Hepatocyte (in vitro differentiated cells): Measurements from ENCODE around the gene EGR2. TPM values are rescaled to one million over a fixed set of nuclear protein-coding genes. Genes with fewer than 3 reads are reported as not detected.

Experiments
- DNase-seq: peaks from one replicate; pipeline ENCODE4 v3.0.0-alpha.2; 2016; ENCODE audit warnings: low spot score
- H2AFZ ChIP-seq: fragments of 200-600 bp; sonication (generic); 2 replicates; pipeline ENCODE4 v1.6.0; 2016; ENCODE audit warnings: antibody characterized with exemption, mild to moderate bottlenecking
- H3K27ac ChIP-seq: fragments of 200-600 bp; sonication (generic); 2 replicates; pipeline ENCODE4 v1.5.1; 2016; ENCODE audit warnings: mild to moderate bottlenecking
- H3K27me3 ChIP-seq: fragments of 200-600 bp; sonication (generic); 2 replicates; pipeline ENCODE4 v1.6.1; 2016
- H3K36me3 ChIP-seq: fragments of 200-600 bp; sonication (generic); replicated peaks from 2 replicates; pipeline ENCODE4 v1.5.1; 2016; ENCODE audit warnings: low read depth; ENCODE audit not compliant: insufficient read depth
- H3K4me1 ChIP-seq: fragments of 200-600 bp; sonication (generic); 2 replicates; pipeline ENCODE4 v1.5.1; 2016; ENCODE audit warnings: mild to moderate bottlenecking, moderate library complexity; ENCODE audit not compliant: insufficient read depth
- H3K4me2 ChIP-seq: fragments of 200-600 bp; sonication (generic); 2 replicates; pipeline ENCODE4 v1.6.0; 2016
- H3K4me3 ChIP-seq: fragments of 200-600 bp; sonication (generic); 2 replicates; pipeline ENCODE4 v1.5.1; 2016; ENCODE audit warnings: mild to moderate bottlenecking
- H3K79me2 ChIP-seq: fragments of 200-600 bp; sonication (generic); 2 replicates; pipeline ENCODE4 v1.6.0; 2017; ENCODE audit warnings: mild to moderate bottlenecking
- H3K9me2 ChIP-seq: fragments of 200-600 bp; sonication (generic); replicated peaks from 2 replicates; pipeline ENCODE4 v1.6.0; 2017; ENCODE audit warnings: mild to moderate bottlenecking; ENCODE audit not compliant: insufficient read depth
- H3K9me3 ChIP-seq: fragments of 200-600 bp; sonication (generic); 2 replicates; pipeline ENCODE4 v1.5.1; 2016; ENCODE audit warnings: low read depth, mild to moderate bottlenecking
- H4K20me1 ChIP-seq: fragments of 200-600 bp; sonication (generic); 2 replicates; pipeline ENCODE4 v1.6.0; 2016; ENCODE audit warnings: mild to moderate bottlenecking; ENCODE audit not compliant: insufficient read depth, poor library complexity, severe bottlenecking
- CTCF ChIP-seq: fragments of 200-600 bp; sonication (generic); IDR thresholded peaks from 2 replicates; pipeline ENCODE4 v1.5.1; 2016; ENCODE audit warnings: antibody characterized with exemption, mild to moderate bottlenecking; ENCODE audit not compliant: poor library complexity
- EZH2 ChIP-seq: fragments of 200-600 bp; sonication (generic); IDR thresholded peaks from 2 replicates; pipeline ENCODE4 v1.6.1; 2016; ENCODE audit warnings: antibody characterized with exemption, mild to moderate bottlenecking, borderline replicate concordance
- EZH2phosphoT487 ChIP-seq: fragments of 200-600 bp; sonication (generic); IDR thresholded peaks from one replicate; pipeline ENCODE4 v1.6.1; 2018; ENCODE audit warnings: antibody characterized with exemption, mild to moderate bottlenecking, low read depth, moderate library complexity; ENCODE audit not compliant: unreplicated experiment, severe bottlenecking
- WGBS: methylation state at CpG from one replicate; pipeline ENCODE4 v1.1.6; 2016; ENCODE audit warnings: low lambda C conversion rate; ENCODE audit errors: missing lambda C conversion rate; 5-methylcytosine and 5-hydroxymethylcytosine counted together
- polyA plus RNA-seq: library from polyadenylated mRNA; unstranded; fragments of >200 nt; fragmentation: Nextera tagmentation; extraction: Ambion mirVana; gene quantifications from 2 replicates; pipeline ENCODE4 v1.2.1, GENCODE V29; 2016
- total RNA-seq: library from RNA; depleted of rRNA; stranded (reverse); fragments of >200 nt; gene quantifications from 2 replicates; pipeline ENCODE4 v1.2.3, GENCODE V29; 2014

The EGR2 gene
- total RNA-seq = 7.8 and 11.5 TPM in 2 replicates
- 10.4 and 16.1 TPM in 2 replicates for polyA plus RNA-seq

GRCh38 chr10:62816331-62817120 is at the start of gene EGR2:
TSS of gene EGR2 (minus strand) at chr10:62816366. CDS start at chr10:62816029, 337 bp downstream.
- peak within 1 kb of the TSS; percentile 84 for H3K4me2 ChIP-seq
- H3K9me2 ChIP-seq = no peaks in the 10 kb centered on the region
- H2AFZ ChIP-seq = peak within 1 kb of the TSS; percentile 87
- under 1% methylated on average over 53 of the region's 53 CpGs for WGBS
- peak within 1 kb of the TSS; percentile 90 for H3K27ac ChIP-seq
- H3K79me2 ChIP-seq = no peaks in the 10 kb centered on the region
- TF ChIP-seq EZH2 (no peak), EZH2phosphoT487 (no peak), CTCF (no peak)
- H3K4me1 ChIP-seq = peaks cover 28% of the 10 kb centered on the region
- H3K27me3 ChIP-seq = peaks cover 70% of the 10 kb centered on the region
- H4K20me1 ChIP-seq = no peaks in the 10 kb centered on the region
- peak; percentile 96 for DNase-seq
- H3K4me3 ChIP-seq = peak within 1 kb of the TSS; percentile 60
- no peaks in the 10 kb centered on the region for H3K9me3 ChIP-seq
- H3K36me3 ChIP-seq = no peaks in the 10 kb centered on the region

DNA sequence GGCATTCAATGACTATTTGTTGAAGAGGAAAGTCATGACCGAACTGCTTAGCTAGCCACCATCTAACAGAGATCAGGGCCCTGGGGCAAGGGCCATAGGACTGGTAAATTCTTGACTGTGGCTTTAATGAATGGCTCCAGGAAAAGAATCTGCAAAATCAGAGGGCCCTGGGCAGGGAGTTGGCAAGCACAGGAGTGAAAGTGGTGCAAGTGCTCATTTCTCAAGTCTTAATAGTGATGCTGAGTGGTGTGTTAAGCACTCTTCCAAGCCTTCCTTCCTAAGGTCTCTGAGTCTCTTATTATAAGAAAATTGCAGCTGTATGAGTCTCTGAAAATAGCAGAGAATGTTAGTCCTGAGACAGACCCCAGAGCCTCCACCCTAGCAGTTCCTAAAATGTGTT is 46.3 kb upstream of the EGR2 start:
- Histone ChIP-seq H3K4me2 (no peak overlapping the region), H3K27me3 (peaks cover 4% of the 10 kb centered on the region), H3K36me3 (no peaks in the 10 kb centered on the region), H3K27ac (no peak overlapping the region), H2AFZ (no peak overlapping the region), H3K79me2 (no peaks in the 10 kb centered on the region), H3K4me3 (no peak overlapping the region), H3K9me3 (no peaks in the 10 kb centered on the region), H4K20me1 (no peaks in the 10 kb centered on the region), H3K4me1 (no peaks in the 10 kb centered on the region), H3K9me2 (no peaks in the 10 kb centered on the region)
- DNase-seq = no peak
- TF ChIP-seq EZH2phosphoT487 = no peak
- TF ChIP-seq CTCF = no peak
- TF ChIP-seq EZH2 = no peak
- whole genome bisulfite sequencing = 100% methylated on average over 1 of the region's 1 CpG

DNA sequence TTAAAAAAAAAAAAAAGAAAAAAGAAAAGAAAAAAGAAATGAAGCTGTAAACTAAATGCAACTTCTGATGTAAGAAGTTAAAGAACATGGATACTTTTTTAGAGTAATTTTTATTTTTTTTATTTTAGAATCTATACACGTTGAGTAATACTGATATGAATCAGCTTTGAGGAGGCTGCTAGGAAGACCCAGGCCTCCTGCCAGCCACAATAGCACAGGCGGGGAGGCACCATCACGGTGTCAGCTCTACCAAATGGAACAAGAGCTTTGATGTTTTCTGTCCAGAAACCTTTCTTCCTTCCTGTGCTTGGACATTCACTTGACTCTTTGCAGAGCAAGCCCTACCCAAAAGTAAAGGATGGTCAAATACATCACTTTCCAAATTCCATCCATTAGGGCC is 45.3 kb upstream of the EGR2 start:
- Histone ChIP-seq H3K27ac (no peak overlapping the region), H3K4me2 (no peak overlapping the region), H3K4me1 (no peaks in the 10 kb centered on the region), H3K9me3 (no peaks in the 10 kb centered on the region), H3K36me3 (no peaks in the 10 kb centered on the region), H3K27me3 (peaks cover 4% of the 10 kb centered on the region), H3K79me2 (no peaks in the 10 kb centered on the region), H2AFZ (no peak overlapping the region), H3K4me3 (no peak overlapping the region), H3K9me2 (no peaks in the 10 kb centered on the region), H4K20me1 (no peaks in the 10 kb centered on the region)
- TF ChIP-seq EZH2 (no peak), CTCF (no peak), EZH2phosphoT487 (no peak)
- no peak for DNase-seq
- WGBS = 89% methylated on average over 3 of the region's 3 CpGs
